Upper lobe of left lung (tissue), 4 donors: ENCODE data around the gene STAC.
"Not testable (repeated sequence)": the region's sequence is repeated elsewhere in the genome, so short reads cannot be mapped to it uniquely, and the experiment has no call there.

Source experiments
- EP300 ChIP-seq, 4 donors: sonication (generic); formaldehyde crosslinking; IDR thresholded peaks; one replicate each; pipeline ENCODE4 v1.5.1; 2017; ENCODE audit warnings: antibody characterized with exemption in 4 of 4, control low read depth in 2 of 4
- TF ChIP-seq, protein P1 (sequence below), 6 experiments: fragments of 450-650 bp in 4 of 6; fragments of 200-600 bp in 2 of 6; sonication (generic) in 2 of 6; IDR thresholded peaks; one replicate each; pipeline ENCODE4 v1.5.1; 2016 to 2019; ENCODE audit warnings: antibody characterized with exemption in 6 of 6

DNA sequence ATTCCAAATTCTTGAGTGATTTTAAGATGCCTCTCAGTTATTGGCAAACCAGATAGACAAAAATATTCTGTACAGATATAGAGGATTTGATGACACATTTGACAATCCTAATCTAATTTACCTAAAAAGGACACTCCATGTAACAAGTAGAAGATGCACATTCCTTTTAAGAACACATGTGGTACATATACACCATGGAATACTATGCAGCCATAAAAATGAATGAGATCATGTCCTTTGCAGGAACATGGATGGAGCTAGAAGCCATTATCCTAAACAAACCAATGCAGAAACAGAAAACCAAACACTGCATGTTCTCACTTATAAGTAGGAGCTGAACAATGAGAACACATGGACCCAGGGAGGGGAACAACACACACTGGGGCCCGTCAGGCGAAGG lies 119.7 kb downstream of the STAC start:
- TF ChIP-seq EP300 (IDR thresholded peaks at IDR 0.05), result not testable (repeated sequence)
- TF ChIP-seq, protein P1, sequence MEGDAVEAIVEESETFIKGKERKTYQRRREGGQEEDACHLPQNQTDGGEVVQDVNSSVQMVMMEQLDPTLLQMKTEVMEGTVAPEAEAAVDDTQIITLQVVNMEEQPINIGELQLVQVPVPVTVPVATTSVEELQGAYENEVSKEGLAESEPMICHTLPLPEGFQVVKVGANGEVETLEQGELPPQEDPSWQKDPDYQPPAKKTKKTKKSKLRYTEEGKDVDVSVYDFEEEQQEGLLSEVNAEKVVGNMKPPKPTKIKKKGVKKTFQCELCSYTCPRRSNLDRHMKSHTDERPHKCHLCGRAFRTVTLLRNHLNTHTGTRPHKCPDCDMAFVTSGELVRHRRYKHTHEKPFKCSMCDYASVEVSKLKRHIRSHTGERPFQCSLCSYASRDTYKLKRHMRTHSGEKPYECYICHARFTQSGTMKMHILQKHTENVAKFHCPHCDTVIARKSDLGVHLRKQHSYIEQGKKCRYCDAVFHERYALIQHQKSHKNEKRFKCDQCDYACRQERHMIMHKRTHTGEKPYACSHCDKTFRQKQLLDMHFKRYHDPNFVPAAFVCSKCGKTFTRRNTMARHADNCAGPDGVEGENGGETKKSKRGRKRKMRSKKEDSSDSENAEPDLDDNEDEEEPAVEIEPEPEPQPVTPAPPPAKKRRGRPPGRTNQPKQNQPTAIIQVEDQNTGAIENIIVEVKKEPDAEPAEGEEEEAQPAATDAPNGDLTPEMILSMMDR (IDR thresholded peaks at IDR 0.05), result not testable (repeated sequence)
